ENCODE measurements around the gene TCN1.
"Not testable (repeated sequence)": the region's sequence is repeated elsewhere in the genome, so short reads cannot be mapped to it uniquely, and the experiment has no call there.

- not testable (repeated sequence) for TF ChIP-seq GABPA (IDR thresholded peaks at IDR 0.05; ENCODE audit: low read depth)
- TF ChIP-seq, protein P1, sequence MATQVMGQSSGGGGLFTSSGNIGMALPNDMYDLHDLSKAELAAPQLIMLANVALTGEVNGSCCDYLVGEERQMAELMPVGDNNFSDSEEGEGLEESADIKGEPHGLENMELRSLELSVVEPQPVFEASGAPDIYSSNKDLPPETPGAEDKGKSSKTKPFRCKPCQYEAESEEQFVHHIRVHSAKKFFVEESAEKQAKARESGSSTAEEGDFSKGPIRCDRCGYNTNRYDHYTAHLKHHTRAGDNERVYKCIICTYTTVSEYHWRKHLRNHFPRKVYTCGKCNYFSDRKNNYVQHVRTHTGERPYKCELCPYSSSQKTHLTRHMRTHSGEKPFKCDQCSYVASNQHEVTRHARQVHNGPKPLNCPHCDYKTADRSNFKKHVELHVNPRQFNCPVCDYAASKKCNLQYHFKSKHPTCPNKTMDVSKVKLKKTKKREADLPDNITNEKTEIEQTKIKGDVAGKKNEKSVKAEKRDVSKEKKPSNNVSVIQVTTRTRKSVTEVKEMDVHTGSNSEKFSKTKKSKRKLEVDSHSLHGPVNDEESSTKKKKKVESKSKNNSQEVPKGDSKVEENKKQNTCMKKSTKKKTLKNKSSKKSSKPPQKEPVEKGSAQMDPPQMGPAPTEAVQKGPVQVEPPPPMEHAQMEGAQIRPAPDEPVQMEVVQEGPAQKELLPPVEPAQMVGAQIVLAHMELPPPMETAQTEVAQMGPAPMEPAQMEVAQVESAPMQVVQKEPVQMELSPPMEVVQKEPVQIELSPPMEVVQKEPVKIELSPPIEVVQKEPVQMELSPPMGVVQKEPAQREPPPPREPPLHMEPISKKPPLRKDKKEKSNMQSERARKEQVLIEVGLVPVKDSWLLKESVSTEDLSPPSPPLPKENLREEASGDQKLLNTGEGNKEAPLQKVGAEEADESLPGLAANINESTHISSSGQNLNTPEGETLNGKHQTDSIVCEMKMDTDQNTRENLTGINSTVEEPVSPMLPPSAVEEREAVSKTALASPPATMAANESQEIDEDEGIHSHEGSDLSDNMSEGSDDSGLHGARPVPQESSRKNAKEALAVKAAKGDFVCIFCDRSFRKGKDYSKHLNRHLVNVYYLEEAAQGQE (IDR thresholded peaks at IDR 0.05; ENCODE audit: insufficient replicate concordance, low read depth) = not testable (repeated sequence)
Measured at GRCh38 chr11:59849551-59849950, 16.7 kb downstream of the TCN1 start.
